T-helper 1 cell treated with Interleukin-12 subunit alpha and Interleukin-12 subunit beta and Interleukin-4 antibody, amounts not matched to agents 30 ng/mL and 1 ng/mL, for 36 hours (primary cell): ENCODE measurements around the gene ZNF555. TPM values are rescaled to one million over a fixed set of nuclear protein-coding genes. Genes with fewer than 3 reads are reported as not detected.

ENCODE experiments used
- intact Hi-C: fragments of 100-400 bp; cut with micrococcal nuclease; formaldehyde crosslinking; loops from one replicate; pipeline ENCODE4 v1.15.1; 2024
- total RNA-seq: library from RNA; stranded (reverse); gene quantifications from 2 replicates; pipeline ENCODE4 v1.2.3, GENCODE V29; 2022

The ZNF555 gene
- total RNA-seq, 1 donor from 2014 or later: 1.0 TPM

- intact Hi-C loops: no loop called here
Measured at GRCh38 chr19:2822846-2823245, 18.4 kb upstream of the ZNF555 start.

DNA sequence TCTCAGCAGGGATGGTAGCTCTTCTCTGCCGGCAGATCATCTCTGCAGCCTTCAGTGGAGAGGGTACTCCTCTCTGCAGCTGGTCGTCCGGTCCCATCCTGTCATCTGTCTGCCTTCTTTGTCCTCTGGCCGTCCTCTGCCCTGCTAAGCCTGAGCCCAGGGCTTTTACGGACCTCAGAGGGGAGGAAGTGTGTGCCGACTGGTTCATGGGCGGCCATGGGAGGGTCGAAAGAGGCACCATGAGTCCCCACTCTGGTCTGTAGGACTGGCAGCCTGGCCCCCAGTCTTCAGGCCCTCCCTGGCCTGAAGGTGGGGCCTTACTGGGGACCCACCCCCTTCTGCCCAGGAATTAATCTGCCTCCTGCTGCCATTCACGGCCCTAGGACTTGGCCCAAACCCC lies 17.6 kb upstream of the ZNF555 start:
- intact Hi-C loops: no loop called here

DNA sequence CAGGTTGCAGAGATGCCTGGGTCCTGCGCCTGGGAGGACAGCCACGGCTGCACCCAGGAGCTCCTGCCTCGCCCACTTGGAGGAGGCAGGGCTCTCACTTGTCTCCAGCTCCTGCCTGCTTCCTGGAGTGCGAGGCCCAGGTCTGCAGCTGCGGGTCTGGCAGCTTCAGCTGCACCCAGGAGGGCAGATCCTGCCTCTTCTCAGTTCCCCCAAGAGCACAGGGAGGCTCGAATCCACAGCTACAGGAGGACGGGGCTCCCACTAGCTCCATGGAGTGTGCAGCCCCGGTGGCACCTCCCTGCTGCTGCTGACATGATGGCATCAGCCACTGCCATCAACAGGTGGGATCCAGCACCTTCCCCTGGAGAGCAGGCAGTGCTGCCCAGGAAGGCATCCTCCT lies 17.1 kb upstream of the ZNF555 start:
- intact Hi-C loops: no loop called here

GRCh38 chr19:2827022-2827421 lies 14.3 kb upstream of the ZNF555 start:
- intact Hi-C loops: no loop called here

- intact Hi-C loops: no loop called here
Measured at GRCh38 chr19:2827840-2828489, 13.3 kb upstream of the ZNF555 start.

DNA sequence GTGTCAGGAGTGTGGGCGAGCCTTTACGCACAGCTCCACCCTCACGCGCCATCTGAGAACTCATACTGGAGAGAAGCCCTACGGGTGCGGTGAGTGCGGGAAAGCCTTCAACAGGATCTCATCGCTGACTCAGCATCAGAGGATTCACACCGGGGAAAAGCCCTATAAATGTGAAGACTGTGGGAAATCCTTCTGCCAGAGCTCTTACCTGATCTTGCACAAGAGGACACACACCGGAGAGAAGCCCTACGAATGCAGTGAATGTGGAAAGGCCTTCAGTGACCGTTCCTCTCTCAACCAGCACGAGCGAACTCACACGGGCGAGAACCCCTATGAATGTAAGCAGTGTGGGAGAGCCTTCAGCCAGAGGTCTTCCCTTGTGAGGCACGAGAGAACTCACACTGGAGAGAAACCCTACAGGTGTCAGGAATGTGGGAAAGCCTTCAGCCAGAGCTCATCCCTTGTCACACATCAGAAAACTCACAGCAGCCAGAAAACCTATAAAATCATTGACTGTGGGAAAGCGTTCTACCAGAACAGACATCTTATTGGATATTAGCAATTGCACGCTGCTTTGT lies 6.9 kb upstream of the ZNF555 start:
- intact Hi-C loops: no loop called here

GRCh38 chr19:2837430-2837829 lies 3.8 kb upstream of the ZNF555 start:
- intact Hi-C loops: no loop called here

- intact Hi-C loops: loop anchor here (1.0 to 2.0 kb wide), 5 partner anchors 23 to 109 kb away; partner anchors contain the start of genes SGTA, SLC39A3, ZNF554 and ZNF57
Measured at GRCh38 chr19:2841855-2842574, 740 bp downstream of the ZNF555 start.

GRCh38 chr19:2845107-2845506 lies 3.8 kb downstream of the ZNF555 start:
- intact Hi-C loops: no loop called here

- intact Hi-C loops: no loop called here
Measured at GRCh38 chr19:2846180-2846894, 5.1 kb downstream of the ZNF555 start.

DNA sequence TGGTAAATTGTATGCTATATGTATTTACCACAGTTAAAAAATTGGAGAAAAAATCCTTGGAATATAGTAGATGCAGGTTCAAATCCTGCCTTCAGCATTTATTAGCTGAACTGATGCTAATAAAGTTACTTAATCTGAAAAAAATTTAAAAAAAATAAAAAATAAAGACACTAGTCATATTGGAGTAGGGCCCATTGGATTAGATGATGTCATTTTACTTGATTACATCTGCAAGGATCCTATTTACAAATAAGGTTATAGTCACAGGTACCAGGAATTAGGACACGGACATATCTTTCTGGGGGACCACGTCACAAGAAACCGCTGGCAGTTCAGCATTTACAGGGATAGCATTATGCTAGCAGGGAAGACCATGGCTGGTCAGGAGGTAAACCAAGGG lies 6.2 kb downstream of the ZNF555 start:
- intact Hi-C loops: no loop called here

- intact Hi-C loops: no loop called here
Measured at GRCh38 chr19:2848616-2849015, 7.3 kb downstream of the ZNF555 start.

DNA sequence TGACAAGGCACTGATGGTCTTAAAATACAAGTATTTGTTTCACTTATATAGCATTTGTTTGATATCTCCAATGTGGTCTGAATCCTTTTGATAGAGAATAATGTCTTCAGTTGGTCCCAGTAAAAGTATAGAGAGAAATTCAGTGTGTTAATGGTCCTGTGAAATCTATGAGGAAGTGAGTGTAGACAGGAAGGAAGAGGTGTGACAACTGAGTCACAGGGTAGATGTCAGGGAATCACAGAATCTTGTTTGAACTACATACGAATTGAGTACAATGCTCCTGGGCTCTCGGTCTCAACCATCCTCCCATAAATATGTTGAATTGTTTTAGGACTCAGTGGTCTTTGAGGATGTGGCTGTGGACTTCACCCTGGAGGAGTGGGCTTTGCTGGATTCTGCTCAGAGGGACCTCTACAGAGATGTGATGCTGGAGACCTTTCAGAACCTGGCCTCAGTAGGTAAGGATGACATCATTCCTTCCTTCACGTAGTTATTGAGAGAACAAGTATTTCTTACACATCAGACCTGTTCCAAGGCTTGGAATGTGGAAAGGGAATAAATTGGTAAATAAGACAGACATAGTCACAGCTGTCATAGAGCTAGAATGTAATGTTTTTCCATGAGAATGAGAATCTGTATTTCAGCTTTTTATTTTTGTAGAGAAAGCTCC lies 9.1 kb downstream of the ZNF555 start:
- intact Hi-C loops: no loop called here

DNA sequence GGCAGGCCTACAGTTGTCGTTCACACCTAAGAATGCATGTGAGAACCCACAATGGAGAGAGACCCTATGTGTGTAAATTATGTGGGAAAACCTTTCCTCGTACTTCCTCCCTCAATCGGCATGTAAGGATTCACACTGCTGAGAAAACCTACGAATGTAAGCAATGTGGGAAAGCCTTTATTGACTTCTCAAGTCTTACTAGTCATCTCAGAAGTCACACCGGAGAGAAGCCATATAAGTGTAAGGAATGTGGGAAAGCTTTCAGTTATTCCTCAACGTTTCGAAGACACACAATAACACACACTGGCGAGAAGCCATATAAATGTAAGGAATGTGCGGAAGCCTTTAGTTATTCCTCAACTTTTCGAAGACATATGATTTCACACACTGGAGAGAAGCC lies 11.3 kb downstream of the ZNF555 start:
- intact Hi-C loops: no loop called here

GRCh38 chr19:2853015-2853606 lies 11.8 kb downstream of the ZNF555 start:
- intact Hi-C loops: no loop called here

DNA sequence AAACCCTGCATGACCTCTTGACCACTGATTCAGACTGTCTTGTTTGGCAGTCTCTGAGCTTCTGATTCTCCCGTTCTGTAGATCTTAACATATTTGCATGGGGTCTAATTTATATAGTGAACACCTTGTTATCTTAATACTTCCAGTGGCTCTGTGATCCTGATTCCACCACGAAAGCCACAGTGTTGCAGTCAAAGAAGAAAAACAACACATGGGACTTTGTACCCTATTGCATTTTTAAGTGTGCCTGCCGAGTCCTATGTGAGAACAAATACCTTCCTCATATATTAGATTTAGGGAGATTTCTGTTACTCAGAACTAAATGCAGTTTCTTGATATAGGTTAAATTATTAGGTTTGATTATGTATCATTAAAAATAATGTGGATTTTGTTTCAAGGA lies 13.6 kb downstream of the ZNF555 start:
- intact Hi-C loops: no loop called here

- intact Hi-C loops: no loop called here
Measured at GRCh38 chr19:2856457-2857050, 15.3 kb downstream of the ZNF555 start.

DNA sequence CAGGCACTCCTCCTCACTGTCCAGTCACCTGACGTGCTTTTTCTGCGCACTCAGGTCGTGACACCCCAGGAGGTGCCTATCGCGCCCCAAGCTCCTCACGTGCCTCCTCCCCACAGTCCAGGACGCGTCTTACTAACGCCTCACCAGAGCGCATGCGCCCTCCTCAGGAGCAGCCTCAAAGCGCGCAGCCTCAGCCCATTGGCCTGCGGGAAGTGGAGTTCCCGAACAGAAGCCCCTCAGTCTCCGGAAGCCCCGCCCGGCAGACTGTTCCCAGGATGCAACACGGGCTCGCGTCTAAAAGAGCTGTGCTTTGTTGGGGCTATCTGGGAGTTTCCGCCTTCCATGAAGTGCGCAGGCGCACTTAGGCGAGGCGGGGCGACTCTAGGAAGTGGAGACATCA lies 17.6 kb downstream of the ZNF555 start:
- intact Hi-C loops: no loop called here

DNA sequence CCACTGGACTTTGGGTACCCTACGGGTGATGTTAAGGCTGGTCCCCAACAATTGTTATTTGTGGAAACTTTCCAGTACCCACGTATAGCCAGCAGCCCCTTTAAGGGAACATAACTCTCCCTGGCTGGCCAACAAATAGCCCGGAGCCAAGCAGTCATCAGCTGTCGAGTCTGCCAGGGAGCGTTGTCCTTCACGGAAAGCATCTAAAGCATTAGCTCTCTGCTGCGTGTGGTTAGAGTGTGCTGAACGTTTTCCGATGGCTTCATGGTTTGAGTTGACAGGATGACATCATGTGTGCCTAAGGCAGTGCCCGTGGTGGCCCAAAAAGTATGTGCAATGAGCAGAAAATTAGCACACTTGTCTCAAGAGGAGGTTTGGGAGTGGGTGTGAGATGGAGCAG lies 22.5 kb downstream of the ZNF555 start:
- intact Hi-C loops: no loop called here

GRCh38 chr19:2865334-2866100 lies 24.2 kb downstream of the ZNF555 start:
- intact Hi-C loops: no loop called here
